HepG2 (cell line): ENCODE data around the gene ZC3H8. TPM values are rescaled to one million over a fixed set of nuclear protein-coding genes. Genes with fewer than 3 reads are reported as not detected.

Experiments used
- AGO1 ChIP-seq: fragments of 200-400 bp; formaldehyde crosslinking; IDR thresholded peaks from 2 replicates; pipeline ENCODE4 v1.6.1; 2017; ENCODE audit warnings: mild to moderate bottlenecking, low read depth, low read length, moderate library complexity; ENCODE audit not compliant: poor library complexity, severe bottlenecking
- CREB3 ChIP-seq: sonication (generic); formaldehyde crosslinking; IDR thresholded peaks from 2 replicates; pipeline ENCODE4 v1.5.0; 2020; ENCODE audit warnings: missing genetic modification reagents
- CTCF ChIP-seq: sonication (generic); formaldehyde crosslinking; IDR thresholded peaks from 2 replicates; pipeline ENCODE4 v1.5.0; 2020; ENCODE audit warnings: mild to moderate bottlenecking, missing genetic modification reagents, moderate library complexity
- GMEB1 ChIP-seq: sonication (generic); formaldehyde crosslinking; IDR thresholded peaks from 2 replicates; pipeline ENCODE4 v1.5.1; 2020; ENCODE audit warnings: missing genetic modification reagents, mild to moderate bottlenecking, borderline replicate concordance
- GMEB2 ChIP-seq: IDR thresholded peaks from 2 replicates; pipeline ENCODE4 v1.6.1; 2016; ENCODE audit warnings: missing biosample characterization, missing genetic modification reagents, low read depth
- JARID2 ChIP-seq: sonication (generic); formaldehyde crosslinking; IDR thresholded peaks from 2 replicates; pipeline ENCODE4 v1.8.1; 2023; ENCODE audit warnings: missing genetic modification reagents, inconsistent platforms; ENCODE audit not compliant: insufficient replicate concordance
- NAIF1 ChIP-seq: sonication (generic); formaldehyde crosslinking; IDR thresholded peaks from 2 replicates; pipeline ENCODE4 v1.5.0; 2020; ENCODE audit warnings: mild to moderate bottlenecking, missing genetic modification reagents, borderline replicate concordance
- SAP130 ChIP-seq: IDR thresholded peaks from 2 replicates; pipeline ENCODE4 v1.6.1; 2016; ENCODE audit warnings: low read depth
- SMYD3 ChIP-seq: sonication (generic); formaldehyde crosslinking; IDR thresholded peaks from 2 replicates; pipeline ENCODE4 v1.8.1; 2023; ENCODE audit warnings: mild to moderate bottlenecking, missing genetic modification reagents
- STAG1 ChIP-seq: sonication (generic); formaldehyde crosslinking; IDR thresholded peaks from 2 replicates; pipeline ENCODE4 v1.4.0; 2020; ENCODE audit warnings: missing genetic modification reagents
- TBP ChIP-seq: sonication (generic); formaldehyde crosslinking; IDR thresholded peaks from 2 replicates; pipeline ENCODE4 v1.5.0; 2020; ENCODE audit warnings: missing genetic modification reagents
- TEF ChIP-seq: sonication (generic); formaldehyde crosslinking; IDR thresholded peaks from 2 replicates; pipeline ENCODE4 v1.5.0; 2020; ENCODE audit warnings: missing genetic modification reagents
- ZIK1 ChIP-seq: sonication (generic); formaldehyde crosslinking; IDR thresholded peaks from 2 replicates; pipeline ENCODE4 v1.5.0; 2020; ENCODE audit warnings: mild to moderate bottlenecking, low read depth, missing genetic modification reagents, borderline replicate concordance
- ZMAT5 ChIP-seq: sonication (generic); formaldehyde crosslinking; IDR thresholded peaks from 2 replicates; pipeline ENCODE4 v1.5.0; 2020; ENCODE audit warnings: mild to moderate bottlenecking, low read depth, missing genetic modification reagents, borderline replicate concordance
- ZNF251 ChIP-seq: sonication (generic); formaldehyde crosslinking; IDR thresholded peaks from 2 replicates; pipeline ENCODE4 v1.9.0; 2021; ENCODE audit warnings: mild to moderate bottlenecking, missing genetic modification reagents
- ZNF691 ChIP-seq: sonication (generic); formaldehyde crosslinking; IDR thresholded peaks from 2 replicates; pipeline ENCODE4 v1.4.0; 2020; ENCODE audit warnings: missing genetic modification reagents, low read depth, mild to moderate bottlenecking, borderline replicate concordance
- ZNF713 ChIP-seq: sonication (generic); formaldehyde crosslinking; IDR thresholded peaks from 2 replicates; pipeline ENCODE4 v1.4.0; 2020; ENCODE audit warnings: mild to moderate bottlenecking, missing genetic modification reagents
- ZNF784 ChIP-seq: sonication (generic); formaldehyde crosslinking; IDR thresholded peaks from 2 replicates; pipeline ENCODE4 v1.5.1; 2020; ENCODE audit warnings: missing genetic modification reagents, mild to moderate bottlenecking, borderline replicate concordance
- ZNF850 ChIP-seq: sonication (generic); formaldehyde crosslinking; conservative IDR thresholded peaks from 2 replicates; pipeline ENCODE4 v1.9.0; 2021; ENCODE audit warnings: mild to moderate bottlenecking, missing genetic modification reagents
- polyA plus RNA-seq, 8 experiments: library from polyadenylated mRNA; depleted of rRNA in 3 of 8; stranded (reverse) in 7 of 8; unstranded in 1 of 8; fragments of >200 nt; fragmentation: Illumina TruSeq in 4 of 8; extraction: Trizol in 4 of 8; gene quantifications; 2 replicates each; pipeline versions ENCODE4 v1.2.1 to v1.2.3, GENCODE V29; 2011 to 2016; ENCODE audit warnings: low read depth in 4 of 8, missing spikeins in 1 of 8, mixed read lengths in 1 of 8; ENCODE audit not compliant: insufficient read depth in 1 of 8
- total RNA-seq, 5 experiments: library from RNA; depleted of rRNA; stranded (reverse); fragments of >200 nt; fragmentation: Illumina TruSeq; extraction: Trizol; gene quantifications; 2 replicates each; pipeline ENCODE4 v1.2.3, GENCODE V29; 2016; ENCODE audit warnings: low read depth in 1 of 5

Gene ZC3H8
- total and polyA plus RNA-seq, 2 of the 13 experiments (the other 11 are each of a cell fraction or from before 2014, with no cell fraction given), result 4.5 to 17.0 TPM

GRCh38 chr2:112275311-112275886 lies 20.6 kb upstream of the ZC3H8 start, which contains the start of gene ZC3H6 (continued):
- peak; percentile 84; the same call in 1 of the 2 replicates for TF ChIP-seq GMEB1 (CRISPR knock-in tag)
- peak; percentile 63 for TF ChIP-seq CTCF
- TF ChIP-seq ZNF691, result peak; percentile 98; the same call in 1 of the 2 replicates
- TF ChIP-seq ZNF850 (CRISPR knock-in tag), result peak; percentile 89
- TF ChIP-seq ZIK1, result peak; percentile 95; the same call in 1 of the 2 replicates
- no peak; the same call in 1 of the 2 replicates for TF ChIP-seq STAG1 (CRISPR knock-in tag)
- peak; percentile 59; the same call in 1 of the 2 replicates for TF ChIP-seq CREB3 (CRISPR knock-in tag)
- peak; percentile 50; the same call in 1 of the 2 replicates for TF ChIP-seq TEF (CRISPR knock-in tag)
- TF ChIP-seq JARID2 (CRISPR knock-in tag), result peak; percentile 98
- peak; percentile 97; the same call in 1 of the 2 replicates for TF ChIP-seq ZNF784 (CRISPR knock-in tag)
- peak; percentile 33 for TF ChIP-seq GMEB2
- TF ChIP-seq NAIF1 (CRISPR knock-in tag), result peak; percentile 95
- TF ChIP-seq ZNF251 (CRISPR knock-in tag), result peak; percentile 96; the same call in 1 of the 2 replicates
- no peak for TF ChIP-seq TBP (CRISPR knock-in tag)
- TF ChIP-seq ZMAT5 (CRISPR knock-in tag), result no peak
- TF ChIP-seq AGO1, result peak; percentile 72
- TF ChIP-seq SAP130, result peak; percentile 87
- TF ChIP-seq ZNF713 (CRISPR knock-in tag), result peak; percentile 97
- peak; percentile 93 for TF ChIP-seq SMYD3
